Posterior cingulate gyrus (tissue), 11 donors: ENCODE measurements around the gene SNRNP25.
"Not testable (repeated sequence)": the region's sequence is repeated elsewhere in the genome, so short reads cannot be mapped to it uniquely, and the experiment has no call there.

Experiments
- DNase-seq, 10 donors: peaks; one replicate each; pipeline versions ENCODE4 v3.0.0 to v3.0.0-alpha.2; 2020 to 2021; ENCODE audit warnings: mixed read lengths in 3 of 10
- intact Hi-C: fragments of 100-400 bp; cut with DNase I; formaldehyde crosslinking; loops from one replicate; pipeline ENCODE4 v1.15.1; 2023

SNRNP25 gene

GRCh38 chr16:53346-54236, at the start of gene SNRNP25, which contains the start of gene POLR3K:
Gene SNRNP25, plus strand, starts transcription at chr16:53828. Its CDS starts 189 bp downstream, at chr16:54017.
Gene POLR3K, minus strand, starts transcription at chr16:53608. Its CDS starts 22 bp downstream, at chr16:53586.
- DNase-seq, result peak; percentile 97 to 100 (median 98)
- intact Hi-C loops, result no loop called here

- peak in 3 of 10 donors; percentile 51 to 86 (median 68) for DNase-seq
- intact Hi-C loops, result no loop called here
Measured at GRCh38 chr16:9903-10665, 43.5 kb upstream of the SNRNP25 start.

- peak; percentile 89 to 99 (median 94) for DNase-seq
Measured at GRCh38 chr16:10772-11171, 42.9 kb upstream of the SNRNP25 start.

GRCh38 chr16:17062-17765, 36.4 kb upstream of the SNRNP25 start:
- peak in 1 of 10 donors; percentile 61 for DNase-seq
- intact Hi-C loops, result not testable (repeated sequence)

More at GRCh38 chr16:10772-11171, 42.9 kb upstream of the SNRNP25 start:
- intact Hi-C loops, result not testable (repeated sequence)

- DNase-seq, intact Hi-C loops: not testable (repeated sequence)
Measured at GRCh38 chr16:20886-21285, 32.7 kb upstream of the SNRNP25 start.

GRCh38 chr16:24151-24550, 29.5 kb upstream of the SNRNP25 start:
- DNase-seq, result peak in 1 of 10 donors; percentile 11
- intact Hi-C loops, result not testable (repeated sequence)

- intact Hi-C loops, DNase-seq: not testable (repeated sequence)
Measured at GRCh38 chr16:25926-26348, 27.7 kb upstream of the SNRNP25 start.

GRCh38 chr16:30627-31026, 23.0 kb upstream of the SNRNP25 start:
- DNase-seq, intact Hi-C loops: not testable (repeated sequence)

- DNase-seq, result peak in 1 of 10 donors; percentile 20
- intact Hi-C loops, result not testable (repeated sequence)
Measured at GRCh38 chr16:33154-33876, 20.3 kb upstream of the SNRNP25 start.

- DNase-seq, result peak in 1 of 10 donors; percentile 51
- intact Hi-C loops, result no loop called here
Measured at GRCh38 chr16:33877-34647, 19.6 kb upstream of the SNRNP25 start.

GRCh38 chr16:34648-34987, 19.0 kb upstream of the SNRNP25 start:
- DNase-seq, result peak in 1 of 10 donors; percentile 19
- intact Hi-C loops, result no loop called here

- intact Hi-C loops, result no loop called here
- DNase-seq, result peak in 3 of 10 donors; percentile 62 to 78 (median 68)
Measured at GRCh38 chr16:35011-35677, 18.5 kb upstream of the SNRNP25 start.

- peak in 2 of 10 donors; percentile 50 to 77 for DNase-seq
- intact Hi-C loops, result no loop called here
Measured at GRCh38 chr16:35678-36305, 17.8 kb upstream of the SNRNP25 start.

- DNase-seq, result peak in 2 of 10 donors; percentile 30 to 39
- intact Hi-C loops, result no loop called here
Measured at GRCh38 chr16:36336-36984, 17.2 kb upstream of the SNRNP25 start.

GRCh38 chr16:37511-37910, 16.1 kb upstream of the SNRNP25 start:
- intact Hi-C loops, result no loop called here
- DNase-seq, result peak in 2 of 10 donors; percentile 6 to 27

GRCh38 chr16:38206-38605, 15.4 kb upstream of the SNRNP25 start:
- DNase-seq, result peak in 2 of 10 donors; percentile 41 to 48
- intact Hi-C loops, result not testable (repeated sequence)
